ENCODE measurements around the gene SLC18B1. TPM values are rescaled to one million over a fixed set of nuclear protein-coding genes. Genes with fewer than 3 reads are reported as not detected.

Gene SLC18B1
- total RNA-seq, 1 donor from 2014 or later: 24.2 TPM

DNA sequence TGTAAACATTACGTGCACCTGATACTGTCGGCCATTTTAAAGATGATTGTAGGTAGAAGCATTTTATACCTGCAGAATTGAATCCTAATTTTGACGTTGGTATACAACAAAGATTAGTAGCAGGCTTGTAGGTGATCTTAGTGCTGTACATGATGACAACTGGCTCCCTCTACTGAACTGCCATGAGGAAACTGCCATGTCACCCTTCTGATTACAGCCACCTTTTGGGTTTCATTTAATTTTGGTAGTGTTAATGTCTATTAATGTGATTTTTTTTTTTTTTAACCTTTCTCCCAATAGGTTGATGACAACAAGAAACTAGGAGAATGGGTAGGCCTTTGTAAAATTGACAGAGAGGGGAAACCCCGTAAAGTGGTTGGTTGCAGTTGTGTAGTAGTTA, 18.2 kb upstream of the SLC18B1 start:
- Mint-ChIP-seq H3K27ac (peak overlapping the region; percentile 97), H3K4me1 (peaks cover 38% of the 10 kb centered on the region), H3K27me3 (ENCODE audit: low read depth) (no peaks in the 10 kb centered on the region), H3K36me3 (peaks cover 32% of the 10 kb centered on the region), H3K9me3 (no peaks in the 10 kb centered on the region), H3K4me3 (peak overlapping the region; percentile 97)
- TF ChIP-seq, protein P1, sequence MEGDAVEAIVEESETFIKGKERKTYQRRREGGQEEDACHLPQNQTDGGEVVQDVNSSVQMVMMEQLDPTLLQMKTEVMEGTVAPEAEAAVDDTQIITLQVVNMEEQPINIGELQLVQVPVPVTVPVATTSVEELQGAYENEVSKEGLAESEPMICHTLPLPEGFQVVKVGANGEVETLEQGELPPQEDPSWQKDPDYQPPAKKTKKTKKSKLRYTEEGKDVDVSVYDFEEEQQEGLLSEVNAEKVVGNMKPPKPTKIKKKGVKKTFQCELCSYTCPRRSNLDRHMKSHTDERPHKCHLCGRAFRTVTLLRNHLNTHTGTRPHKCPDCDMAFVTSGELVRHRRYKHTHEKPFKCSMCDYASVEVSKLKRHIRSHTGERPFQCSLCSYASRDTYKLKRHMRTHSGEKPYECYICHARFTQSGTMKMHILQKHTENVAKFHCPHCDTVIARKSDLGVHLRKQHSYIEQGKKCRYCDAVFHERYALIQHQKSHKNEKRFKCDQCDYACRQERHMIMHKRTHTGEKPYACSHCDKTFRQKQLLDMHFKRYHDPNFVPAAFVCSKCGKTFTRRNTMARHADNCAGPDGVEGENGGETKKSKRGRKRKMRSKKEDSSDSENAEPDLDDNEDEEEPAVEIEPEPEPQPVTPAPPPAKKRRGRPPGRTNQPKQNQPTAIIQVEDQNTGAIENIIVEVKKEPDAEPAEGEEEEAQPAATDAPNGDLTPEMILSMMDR (IDR thresholded peaks at IDR 0.05; ENCODE audit: unreplicated experiment): no peak
- no peak for DNase-seq (ENCODE audit: low spot score in 2 of 2, unreplicated experiment in 2 of 2)

DNA sequence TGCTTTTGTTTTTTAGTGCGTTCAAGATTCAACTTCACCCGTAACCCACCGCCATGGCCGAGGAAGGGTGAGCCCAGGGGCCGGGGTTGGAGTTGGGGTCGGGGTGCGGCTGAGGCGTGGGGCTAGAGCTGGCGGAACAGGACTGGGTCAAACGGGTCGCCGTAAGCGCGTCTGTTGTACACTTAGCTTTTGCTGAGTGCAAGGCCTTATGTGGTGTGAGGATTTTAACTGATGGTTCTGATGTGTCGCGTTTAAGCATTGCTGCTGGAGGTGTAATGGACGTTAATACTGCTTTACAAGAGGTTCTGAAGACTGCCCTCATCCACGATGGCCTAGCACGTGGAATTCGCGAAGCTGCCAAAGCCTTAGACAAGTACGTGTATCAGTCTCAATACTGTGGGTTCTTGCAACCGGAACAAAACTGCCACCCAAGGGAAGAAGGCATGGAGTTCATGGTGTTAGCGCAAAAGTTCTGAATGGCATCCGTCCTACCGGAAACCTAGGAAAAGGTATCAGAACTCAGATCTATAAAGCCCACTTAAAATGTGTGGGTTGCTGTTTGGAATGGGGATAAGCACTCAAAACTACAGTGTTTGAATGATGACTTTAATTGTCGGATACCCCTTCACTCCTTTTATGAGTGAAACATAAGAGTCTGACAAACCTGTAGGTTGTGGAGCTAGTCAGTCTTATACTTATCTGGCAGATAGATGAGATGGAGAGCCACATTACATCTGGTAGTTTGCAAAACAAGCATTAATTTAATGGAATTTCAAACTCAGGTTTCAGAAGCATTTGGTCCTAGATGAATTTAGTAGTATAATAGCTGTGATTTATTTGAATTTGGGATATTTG, 16.5 kb upstream of the SLC18B1 start:
- peak overlapping the region; percentile 97 for H3K27ac Mint-ChIP-seq
- H3K36me3 Mint-ChIP-seq: peaks cover 32% of the 10 kb centered on the region
- no peak for DNase-seq (ENCODE audit: low spot score in 2 of 2, unreplicated experiment in 2 of 2)
- TF ChIP-seq, protein P1 (IDR thresholded peaks at IDR 0.05; ENCODE audit: unreplicated experiment): no peak
- no peaks in the 10 kb centered on the region for H3K27me3 Mint-ChIP-seq (ENCODE audit: low read depth)
- no peaks in the 10 kb centered on the region for H3K9me3 Mint-ChIP-seq
- peaks cover 39% of the 10 kb centered on the region for H3K4me1 Mint-ChIP-seq
- H3K4me3 Mint-ChIP-seq: peak overlapping the region; percentile 97

DNA sequence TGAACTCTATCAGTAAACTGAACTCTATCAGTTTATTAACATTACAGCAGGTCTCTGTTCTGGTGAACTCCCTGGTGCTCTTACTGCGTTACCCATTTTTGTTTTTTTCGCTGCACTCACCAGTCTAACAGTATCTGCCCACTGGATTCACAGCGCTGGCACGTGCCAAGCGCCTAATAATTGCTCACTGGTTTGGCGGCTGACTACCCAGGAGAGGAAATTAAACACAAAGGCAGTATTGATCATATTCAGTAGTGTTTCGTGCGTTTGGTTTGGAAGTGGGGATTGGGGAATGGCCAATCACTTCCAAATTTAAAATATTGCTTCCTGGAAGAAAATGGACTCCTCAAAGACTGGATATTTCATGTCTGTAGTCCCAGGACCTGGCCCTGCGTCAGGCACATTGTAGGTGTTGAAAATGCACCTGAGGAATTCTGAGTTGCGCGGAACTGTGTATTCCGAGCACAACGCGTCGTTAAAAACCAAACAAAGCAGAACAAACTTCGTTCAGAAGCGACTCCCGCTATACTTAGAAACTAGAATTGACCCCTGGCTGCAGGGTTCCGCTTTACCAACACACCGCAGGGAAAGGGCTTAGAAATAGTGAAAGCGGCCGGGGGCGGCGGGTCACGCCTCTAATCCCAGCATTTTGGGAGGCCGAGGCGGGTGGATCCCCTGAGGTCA, 14.9 kb upstream of the SLC18B1 start:
- Mint-ChIP-seq H3K36me3 (peaks cover 19% of the 10 kb centered on the region), H3K27ac (peak overlapping the region; percentile 97), H3K4me1 (peaks cover 38% of the 10 kb centered on the region), H3K4me3 (peak overlapping the region; percentile 97), H3K27me3 (ENCODE audit: low read depth) (peaks cover 2% of the 10 kb centered on the region), H3K9me3 (no peaks in the 10 kb centered on the region)
- TF ChIP-seq, protein P1 (IDR thresholded peaks at IDR 0.05; ENCODE audit: unreplicated experiment): no peak
- peak in 1 of 2 experiments; percentile 40 for DNase-seq (ENCODE audit: low spot score in 2 of 2, unreplicated experiment in 2 of 2)

DNA sequence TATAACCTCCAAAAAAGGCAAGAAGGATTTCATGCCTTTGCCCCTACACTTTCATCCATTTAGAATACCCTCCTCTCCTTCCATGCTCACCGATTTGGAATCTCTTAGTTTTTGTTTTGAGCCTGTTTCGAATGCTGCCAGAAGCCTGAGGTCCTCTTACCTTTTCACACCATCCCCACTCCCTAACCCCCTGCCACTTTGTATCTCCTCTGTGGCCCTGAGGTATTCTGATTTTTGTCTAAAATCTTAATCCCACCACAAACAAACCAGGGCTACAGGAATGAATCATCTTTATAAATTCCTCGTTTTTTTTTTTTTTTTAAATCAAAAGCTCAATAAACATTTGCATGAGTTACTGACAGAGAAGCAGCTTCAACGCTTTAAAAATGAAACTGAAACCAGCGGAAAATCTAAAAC, 14.3 kb upstream of the SLC18B1 start:
- peak overlapping the region; percentile 97 for H3K4me3 Mint-ChIP-seq
- peaks cover 18% of the 10 kb centered on the region for H3K36me3 Mint-ChIP-seq
- H3K27me3 Mint-ChIP-seq (ENCODE audit: low read depth): peaks cover 3% of the 10 kb centered on the region
- peaks cover 38% of the 10 kb centered on the region for H3K4me1 Mint-ChIP-seq
- H3K9me3 Mint-ChIP-seq: no peaks in the 10 kb centered on the region
- no peak for DNase-seq (ENCODE audit: low spot score in 2 of 2, unreplicated experiment in 2 of 2)
- TF ChIP-seq, protein P1 (IDR thresholded peaks at IDR 0.05; ENCODE audit: unreplicated experiment): no peak
- H3K27ac Mint-ChIP-seq: peak overlapping the region; percentile 97

DNA sequence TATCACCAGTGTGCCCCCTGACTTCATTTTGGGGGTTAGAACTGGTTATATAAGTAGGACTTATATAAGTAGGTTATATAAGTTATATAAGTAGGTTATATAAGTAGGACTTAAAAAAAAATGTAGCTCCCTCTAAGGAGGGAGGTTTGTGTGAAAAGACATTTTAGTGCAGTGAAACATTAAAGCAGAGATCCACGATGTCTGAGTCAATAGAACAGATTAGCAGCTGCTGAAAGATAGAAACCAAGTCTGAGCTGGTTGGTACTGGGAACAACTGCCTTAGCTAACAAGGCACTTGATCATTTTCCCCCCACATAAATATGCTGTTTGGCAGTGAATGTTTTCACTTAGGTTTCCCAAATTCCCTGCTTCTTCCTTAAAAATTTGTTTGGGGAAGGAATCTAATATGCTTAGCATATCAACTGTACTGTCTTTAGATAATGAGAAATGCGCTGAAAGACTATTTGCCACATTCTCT, 13.9 kb upstream of the SLC18B1 start:
- DNase-seq (ENCODE audit: low spot score in 2 of 2, unreplicated experiment in 2 of 2): no peak
- H3K27ac Mint-ChIP-seq: peak overlapping the region; percentile 97

More for the DNA sequence above, 13.9 kb upstream of the SLC18B1 start:
- Mint-ChIP-seq H3K9me3 (no peaks in the 10 kb centered on the region), H3K4me3 (peak overlapping the region; percentile 97), H3K36me3 (peaks cover 13% of the 10 kb centered on the region), H3K27me3 (ENCODE audit: low read depth) (peaks cover 6% of the 10 kb centered on the region), H3K4me1 (peaks cover 38% of the 10 kb centered on the region)
- TF ChIP-seq, protein P1 (IDR thresholded peaks at IDR 0.05; ENCODE audit: unreplicated experiment): no peak

Data from mesothelial cell of epicardium (in vitro differentiated cells).